T-cell (primary cell): Measurements from ENCODE around the gene WDFY4. TPM values are rescaled to one million over a fixed set of nuclear protein-coding genes. Genes with fewer than 3 reads are reported as not detected.

ENCODE experiments used
- ATAC-seq, 4 experiments: fragments of 200-7000 bp in 3 of 4; fragments of 150-1000 bp in 1 of 4; cut with Tn5 transposase; replicated peaks in 1 of 4; 1 replicate in 3 of 4; 2 replicates in 1 of 4; pipeline ENCODE4 v1.10.0; 2021; ENCODE audit warnings: moderate library complexity in 3 of 4, mild to moderate bottlenecking in 2 of 4, moderate number of reproducible peaks in 1 of 4
- CTCF ChIA-PET, 2 donors: fragments of 300-600 bp; sonication (Branson Sonifier 250); formaldehyde crosslinking; loops; one replicate each; lab custom pipeline; 2022; ENCODE audit warnings: antibody characterized with exemption in 2 of 2; lab: Charles Lee
- POLR2A ChIA-PET, 2 donors: fragments of 300-600 bp; sonication (Branson Sonifier 250); formaldehyde crosslinking; loops; one replicate each; lab custom pipeline; 2022; ENCODE audit warnings: antibody characterized with exemption in 2 of 2; lab: Charles Lee
- DNase-seq, 35 experiments: peaks; one replicate each; pipeline versions ENCODE4 v3.0.0 to v3.0.0-alpha.2; 2013 to 2023
- H3K27ac ChIP-seq: one replicate; pipeline ENCODE4 v1.5.1; 2013; ENCODE audit warnings: low read length
- H3K27me3 ChIP-seq, 2 experiments: replicated peaks in 1 of 2; 1 replicate in 1 of 2; 2 replicates in 1 of 2; pipeline versions ENCODE4 v1.6.1 to v1.7.0; 2013; ENCODE audit warnings: low read length in 1 of 2, mixed read lengths in 1 of 2; ENCODE audit not compliant: control insufficient read depth in 2 of 2, insufficient read depth in 2 of 2; ENCODE audit errors: extremely low read depth in 1 of 2
- H3K36me3 ChIP-seq, 2 donors: 1 replicate in 1 of 2; 2 replicates in 1 of 2; pipeline versions ENCODE4 v1.6.1 to v1.7.0; 2013; ENCODE audit warnings: low read length in 1 of 2; ENCODE audit not compliant: control insufficient read depth in 2 of 2, insufficient read depth in 1 of 2; ENCODE audit errors: extremely low read depth in 1 of 2
- H3K4me1 ChIP-seq, 2 experiments: 1 replicate in 1 of 2; 2 replicates in 1 of 2; pipeline versions ENCODE4 v1.6.1 to v1.7.0; 2013; ENCODE audit warnings: low read length in 2 of 2, mixed read lengths in 1 of 2; ENCODE audit not compliant: insufficient read depth in 2 of 2, control insufficient read depth in 1 of 2; ENCODE audit errors: extremely low read depth in 1 of 2
- H3K4me3 ChIP-seq, 2 donors: 1 replicate in 1 of 2; 2 replicates in 1 of 2; pipeline versions ENCODE4 v1.5.1 to v1.7.0; 2013; ENCODE audit warnings: mild to moderate bottlenecking in 2 of 2, low read length in 1 of 2, moderate library complexity in 1 of 2; ENCODE audit not compliant: control insufficient read depth in 1 of 2; ENCODE audit errors: extremely low read depth in 1 of 2
- H3K9me3 ChIP-seq: 2 replicates; pipeline ENCODE4 v1.7.0; 2013
- H3K27ac Mint-ChIP-seq, 2 donors: one replicate each; pipeline ENCODE4 v1.8.0; 2020 to 2021; ENCODE audit warnings: mild to moderate bottlenecking in 2 of 2, mixed read lengths in 2 of 2
- H3K27me3 Mint-ChIP-seq, 2 donors: one replicate each; pipeline ENCODE4 v1.8.0; 2021 to 2022; ENCODE audit warnings: mixed read lengths in 2 of 2
- H3K36me3 Mint-ChIP-seq: one replicate; pipeline ENCODE4 v1.8.0; 2021; ENCODE audit warnings: mixed read lengths
- H3K4me1 Mint-ChIP-seq, 3 donors: one replicate each; pipeline ENCODE4 v1.8.0; 2020 to 2022; ENCODE audit warnings: mixed read lengths in 3 of 3, mild to moderate bottlenecking in 1 of 3
- H3K4me3 Mint-ChIP-seq, 3 donors: one replicate each; pipeline ENCODE4 v1.8.0; 2020 to 2022; ENCODE audit warnings: mild to moderate bottlenecking in 3 of 3, mixed read lengths in 3 of 3, moderate library complexity in 3 of 3
- H3K9me3 Mint-ChIP-seq, 3 donors: one replicate each; pipeline ENCODE4 v1.8.0; 2020 to 2022; ENCODE audit warnings: mixed read lengths in 3 of 3
- WGBS: methylation state at CpG from one replicate; pipeline ENCODE4 v1.1.5; 2013; ENCODE audit warnings: missing lambda C conversion rate; ENCODE audit not compliant: insufficient coverage; 5-methylcytosine and 5-hydroxymethylcytosine counted together
- total RNA-seq, 35 experiments: library from RNA in 6 of 35; stranded (reverse) in 6 of 35; fragments of 120-200 nt in 1 of 35; gene quantifications; one replicate each; pipeline versions ENCODE4 v1.2.1 to v1.2.4 and lab custom pipeline; 2013 to 2026

Gene WDFY4
- total RNA-seq, 5 donors from 2014 or later (not counting 1 experiment from before 2014, with no cell fraction given) = 2.6 to 15.5 (median 4.2) TPM

DNA sequence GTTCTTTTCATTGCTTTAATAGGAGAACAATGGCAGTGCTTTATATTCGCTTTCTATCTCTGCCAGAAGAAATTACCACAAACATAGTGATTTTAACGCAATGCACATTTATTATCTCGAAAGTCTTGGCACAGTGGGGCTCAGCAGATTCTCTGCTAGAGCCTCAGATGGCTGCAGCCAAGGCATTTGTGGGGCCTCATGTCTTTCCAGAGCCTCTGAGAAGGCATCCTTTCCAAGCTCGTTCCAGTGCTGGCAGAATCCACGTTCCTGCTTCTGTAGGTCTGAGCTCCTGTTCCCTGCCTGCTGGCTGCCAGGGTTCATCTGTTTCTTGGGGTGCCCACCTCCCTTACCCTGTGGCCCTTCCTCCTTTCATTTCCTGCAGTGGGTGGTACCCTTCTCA is 194.8 kb downstream of the WDFY4 start:
- no peaks in the 10 kb centered on the region for H3K27me3 Mint-ChIP-seq
- no peaks in the 10 kb centered on the region for H3K36me3 ChIP-seq

DNA sequence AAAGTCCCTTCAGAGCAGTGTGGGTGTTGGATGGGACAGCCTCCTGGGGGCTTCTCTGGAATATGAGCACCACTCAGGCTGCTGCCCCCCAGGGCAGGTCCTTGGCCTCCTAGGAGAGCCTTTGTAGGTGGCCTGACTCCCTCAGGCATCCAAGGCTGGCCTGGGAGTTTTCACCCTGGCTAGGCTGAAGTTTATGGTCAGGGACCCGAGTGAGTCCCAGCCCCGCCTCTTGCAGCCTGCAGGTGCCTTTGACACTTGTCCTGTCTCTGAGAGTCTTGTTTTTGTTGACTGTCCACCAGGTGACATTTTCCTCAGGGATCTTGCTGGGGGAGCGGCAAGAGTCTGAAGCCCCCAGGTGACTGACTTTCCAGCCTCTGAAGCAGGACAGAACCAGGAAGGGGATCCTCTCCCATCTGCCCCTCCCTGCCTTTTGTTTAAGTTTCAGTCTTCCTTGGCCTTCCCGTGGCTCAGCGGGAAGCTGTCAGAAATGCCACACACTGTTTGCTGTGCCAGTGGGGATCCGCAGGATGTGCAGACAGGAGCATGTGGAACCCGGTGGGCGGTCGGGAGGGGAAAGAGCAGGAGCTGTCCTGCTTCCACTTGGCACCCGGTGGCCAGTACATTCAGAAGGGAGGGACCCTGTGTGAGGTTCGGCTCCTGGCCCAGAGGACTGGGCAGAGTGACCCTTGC is 195.5 kb downstream of the WDFY4 start:
- ChIA-PET CTCF (interaction anchor here in 1 of 2 donors (0.6 kb wide), 1 partner anchor 9 kb away, joined by 13 read pairs; no protein-coding TSS in a partner anchor), POLR2A (interaction anchor here in 1 of 2 donors (0.7 kb wide), 1 partner anchor 107 kb away, joined by 8 read pairs; no protein-coding TSS in a partner anchor)
- Histone ChIP-seq H3K27me3 (peaks cover 0 to 18% of the 10 kb centered on the region in 2 experiments), H3K27ac (no peak overlapping the region), H3K9me3 (no peaks in the 10 kb centered on the region), H3K4me3 (no peak overlapping the region), H3K4me1 (no peaks in the 10 kb centered on the region), H3K36me3 (no peaks in the 10 kb centered on the region)
- WGBS = 80% methylated on average over 11 of the region's 11 CpGs
- DNase-seq = no peak
- Mint-ChIP-seq H3K36me3 (no peaks in the 10 kb centered on the region), H3K9me3 (no peaks in the 10 kb centered on the region), H3K27ac (no peak overlapping the region), H3K4me3 (no peak overlapping the region), H3K27me3 (no peaks in the 10 kb centered on the region), H3K4me1 (no peaks in the 10 kb centered on the region)
- no peak for ATAC-seq

More for the DNA sequence above, 194.8 kb downstream of the WDFY4 start:
- no peaks in the 10 kb centered on the region for H3K9me3 ChIP-seq
- H3K9me3 Mint-ChIP-seq = no peaks in the 10 kb centered on the region
- H3K27me3 ChIP-seq = peaks cover 0 to 18% of the 10 kb centered on the region in 2 experiments
- H3K4me3 ChIP-seq = no peak overlapping the region
- no peak overlapping the region for H3K27ac ChIP-seq
- no peak for DNase-seq
- no peaks in the 10 kb centered on the region for H3K36me3 Mint-ChIP-seq
- ChIA-PET CTCF (no interaction called here), POLR2A (no interaction called here)
- H3K4me1 Mint-ChIP-seq = no peaks in the 10 kb centered on the region
- no peak for ATAC-seq
- H3K27ac Mint-ChIP-seq = no peak overlapping the region
- 72% methylated on average over 5 of the region's 5 CpGs for WGBS
- no peaks in the 10 kb centered on the region for H3K4me1 ChIP-seq
- H3K4me3 Mint-ChIP-seq = no peak overlapping the region

DNA sequence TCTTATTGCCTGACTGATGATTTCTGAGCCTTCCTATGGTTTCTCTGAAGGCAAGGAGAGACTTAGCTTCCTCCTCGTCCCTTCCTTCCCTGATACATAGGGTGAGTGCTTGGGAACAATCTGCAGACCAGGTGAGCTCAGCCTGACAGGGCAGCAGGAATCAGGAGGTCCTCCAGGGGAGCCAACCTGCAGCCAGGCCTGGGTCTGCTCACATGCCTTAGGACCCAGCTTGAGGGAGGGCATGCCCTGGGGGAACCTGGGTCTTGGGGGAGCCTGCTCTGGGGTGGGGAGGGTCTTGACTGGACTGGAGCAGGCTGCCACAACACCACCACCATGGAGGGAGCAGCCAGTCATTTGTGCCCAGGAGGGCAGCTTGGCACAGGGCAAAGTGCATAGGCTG is 197.3 kb downstream of the WDFY4 start:
- no peak for DNase-seq
- H3K9me3 Mint-ChIP-seq = no peaks in the 10 kb centered on the region
- ATAC-seq = no peak
- H3K27me3 Mint-ChIP-seq = no peaks in the 10 kb centered on the region
- no peaks in the 10 kb centered on the region for H3K36me3 Mint-ChIP-seq
- no peaks in the 10 kb centered on the region for H3K4me1 Mint-ChIP-seq
- H3K27ac Mint-ChIP-seq = no peak overlapping the region
- POLR2A ChIA-PET = interaction anchor here in 1 of 2 donors (0.6 kb wide), 1 partner anchor 18 kb away, joined by 3 read pairs; no protein-coding TSS in a partner anchor
- Histone ChIP-seq H3K9me3 (no peaks in the 10 kb centered on the region), H3K36me3 (no peaks in the 10 kb centered on the region), H3K27me3 (peaks cover 0 to 18% of the 10 kb centered on the region in 2 experiments), H3K4me3 (no peak overlapping the region), H3K4me1 (no peaks in the 10 kb centered on the region), H3K27ac (no peak overlapping the region)
- CTCF ChIA-PET = no interaction called here
- no CpG with 5 or more reads among the region's 1 CpG for WGBS
- H3K4me3 Mint-ChIP-seq = no peak overlapping the region

DNA sequence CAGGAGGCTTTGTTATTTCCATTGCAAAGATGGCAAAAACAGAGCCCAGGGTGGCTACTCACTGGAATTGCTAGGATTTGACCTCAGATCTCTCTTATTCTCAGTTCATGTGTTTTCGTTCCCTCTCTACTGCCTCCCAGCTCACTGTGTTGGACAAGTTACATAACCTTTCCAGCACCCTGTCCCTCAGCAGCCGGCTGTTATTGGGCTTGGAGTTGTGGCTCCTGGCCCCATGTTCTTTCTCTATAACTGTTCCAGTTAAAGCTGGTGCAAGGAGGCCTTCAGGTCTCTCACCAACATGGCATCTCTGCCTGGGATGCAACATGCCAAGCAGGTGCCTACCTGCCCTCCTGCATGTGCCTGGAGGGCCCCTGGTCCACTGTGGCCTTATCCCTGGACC is 198.2 kb downstream of the WDFY4 start:
- no peaks in the 10 kb centered on the region for H3K27me3 Mint-ChIP-seq
- 100% methylated on average over 2 of the region's 2 CpGs for WGBS
- H3K27ac ChIP-seq = no peak overlapping the region
- ChIA-PET CTCF (no interaction called here), POLR2A (interaction anchor here in 1 of 2 donors (0.6 kb wide), 1 partner anchor 19 kb away, joined by 3 read pairs; no protein-coding TSS in a partner anchor)
- H3K36me3 Mint-ChIP-seq = no peaks in the 10 kb centered on the region
- no peak overlapping the region for H3K4me3 Mint-ChIP-seq
- peaks cover 0 to 15% of the 10 kb centered on the region in 2 experiments for H3K27me3 ChIP-seq
- H3K9me3 Mint-ChIP-seq = no peaks in the 10 kb centered on the region
- no peaks in the 10 kb centered on the region for H3K36me3 ChIP-seq
- no peaks in the 10 kb centered on the region for H3K4me1 Mint-ChIP-seq
- no peaks in the 10 kb centered on the region for H3K4me1 ChIP-seq
- no peaks in the 10 kb centered on the region for H3K9me3 ChIP-seq
- H3K27ac Mint-ChIP-seq = no peak overlapping the region
- no peak overlapping the region for H3K4me3 ChIP-seq
- no peak for DNase-seq
- no peak for ATAC-seq

DNA sequence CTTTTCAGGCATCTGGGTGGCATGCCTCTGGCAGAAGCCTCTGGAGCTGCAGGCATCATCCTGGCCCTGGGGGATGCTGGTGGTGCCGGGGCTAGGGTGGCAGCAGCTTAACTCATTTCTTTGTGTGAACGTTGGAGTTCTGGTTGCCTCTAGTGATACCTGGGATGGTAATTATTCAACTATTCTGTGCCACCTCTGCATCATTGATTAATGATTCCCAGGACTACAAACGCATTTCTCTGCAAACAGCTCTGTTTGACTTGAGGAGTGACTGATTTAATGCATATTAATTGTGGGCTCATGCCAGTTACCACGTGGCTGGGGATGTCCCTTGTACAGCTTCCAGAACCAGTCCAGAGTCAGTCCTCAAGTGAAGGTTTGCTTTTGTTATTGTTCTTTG is 199.0 kb downstream of the WDFY4 start:
- Mint-ChIP-seq H3K27me3 (no peaks in the 10 kb centered on the region), H3K9me3 (no peaks in the 10 kb centered on the region), H3K4me1 (no peaks in the 10 kb centered on the region), H3K27ac (no peak overlapping the region), H3K4me3 (no peak overlapping the region), H3K36me3 (no peaks in the 10 kb centered on the region)
- ChIA-PET POLR2A (no interaction called here), CTCF (no interaction called here)
- no peaks in the 10 kb centered on the region for H3K4me1 ChIP-seq
- no peak overlapping the region for H3K4me3 ChIP-seq
- DNase-seq (no peak), ATAC-seq (no peak)
- H3K27ac ChIP-seq = no peak overlapping the region
- peaks cover 0 to 15% of the 10 kb centered on the region in 2 experiments for H3K27me3 ChIP-seq
- no peaks in the 10 kb centered on the region for H3K9me3 ChIP-seq
- WGBS = 100% methylated on average over 1 of the region's 4 CpGs
- no peaks in the 10 kb centered on the region for H3K36me3 ChIP-seq

DNA sequence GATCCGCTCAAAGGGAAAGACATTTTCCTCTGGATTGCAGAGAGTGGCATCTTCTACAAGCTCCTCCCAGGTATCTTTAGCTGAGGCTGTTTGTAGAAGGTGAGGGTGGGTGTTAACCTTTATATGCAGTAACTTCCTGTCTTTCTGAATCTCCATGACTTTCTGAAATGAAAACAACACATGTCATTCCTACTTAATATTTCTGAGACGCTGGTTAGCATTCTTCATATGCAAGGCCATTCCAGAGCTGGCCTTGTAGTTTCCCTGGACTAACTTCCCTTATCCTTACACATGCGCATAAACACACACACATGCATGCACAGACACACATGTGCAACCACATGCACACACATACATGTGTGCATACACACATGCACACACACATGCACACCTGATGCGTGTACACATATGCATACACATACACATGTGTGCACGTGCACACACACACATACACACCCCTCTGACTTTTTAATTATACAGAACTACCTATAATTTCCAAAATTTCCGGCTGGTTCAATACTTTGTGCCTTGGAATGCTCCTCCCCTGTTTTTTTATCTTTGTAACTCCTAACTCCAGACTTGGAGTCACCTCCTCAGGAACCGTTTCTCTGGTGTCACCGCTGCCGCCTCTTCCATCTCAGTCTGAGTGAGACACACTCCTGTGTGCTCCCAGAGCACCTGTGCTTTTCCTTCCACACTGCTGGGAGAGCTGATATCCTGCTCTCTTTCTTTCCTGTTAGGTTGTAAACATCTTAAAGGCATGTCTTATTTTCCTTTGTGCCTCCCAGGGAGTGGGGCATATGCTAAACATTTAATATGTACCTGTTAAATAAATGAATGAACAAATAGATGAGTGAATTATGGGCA is 199.7 kb downstream of the WDFY4 start:
- H3K9me3 Mint-ChIP-seq = no peaks in the 10 kb centered on the region
- 87% methylated on average over 5 of the region's 9 CpGs for WGBS
- CTCF ChIA-PET = no interaction called here

More for the DNA sequence above, 199.7 kb downstream of the WDFY4 start:
- H3K4me3 Mint-ChIP-seq = no peak overlapping the region
- no peaks in the 10 kb centered on the region for H3K36me3 Mint-ChIP-seq
- no peak overlapping the region for H3K27ac Mint-ChIP-seq
- ATAC-seq (no peak), DNase-seq (no peak)
- Histone ChIP-seq H3K27me3 (peaks cover 0 to 15% of the 10 kb centered on the region in 2 experiments), H3K27ac (no peak overlapping the region), H3K4me3 (no peak overlapping the region), H3K9me3 (no peaks in the 10 kb centered on the region), H3K36me3 (no peaks in the 10 kb centered on the region), H3K4me1 (no peaks in the 10 kb centered on the region)
- H3K27me3 Mint-ChIP-seq = no peaks in the 10 kb centered on the region
- POLR2A ChIA-PET = no interaction called here
- H3K4me1 Mint-ChIP-seq = no peaks in the 10 kb centered on the region
